KG1 (cell line): Measurements from ENCODE around the gene CRTC2.
"Not testable (repeated sequence)": the region's sequence is repeated elsewhere in the genome, so short reads cannot be mapped to it uniquely, and the experiment has no call there.

ENCODE experiments used
- DNase-seq: peaks from one replicate; lab custom pipeline; 2025; lab: John Stamatoyannopoulos, UW

CRTC2 gene, protein sequence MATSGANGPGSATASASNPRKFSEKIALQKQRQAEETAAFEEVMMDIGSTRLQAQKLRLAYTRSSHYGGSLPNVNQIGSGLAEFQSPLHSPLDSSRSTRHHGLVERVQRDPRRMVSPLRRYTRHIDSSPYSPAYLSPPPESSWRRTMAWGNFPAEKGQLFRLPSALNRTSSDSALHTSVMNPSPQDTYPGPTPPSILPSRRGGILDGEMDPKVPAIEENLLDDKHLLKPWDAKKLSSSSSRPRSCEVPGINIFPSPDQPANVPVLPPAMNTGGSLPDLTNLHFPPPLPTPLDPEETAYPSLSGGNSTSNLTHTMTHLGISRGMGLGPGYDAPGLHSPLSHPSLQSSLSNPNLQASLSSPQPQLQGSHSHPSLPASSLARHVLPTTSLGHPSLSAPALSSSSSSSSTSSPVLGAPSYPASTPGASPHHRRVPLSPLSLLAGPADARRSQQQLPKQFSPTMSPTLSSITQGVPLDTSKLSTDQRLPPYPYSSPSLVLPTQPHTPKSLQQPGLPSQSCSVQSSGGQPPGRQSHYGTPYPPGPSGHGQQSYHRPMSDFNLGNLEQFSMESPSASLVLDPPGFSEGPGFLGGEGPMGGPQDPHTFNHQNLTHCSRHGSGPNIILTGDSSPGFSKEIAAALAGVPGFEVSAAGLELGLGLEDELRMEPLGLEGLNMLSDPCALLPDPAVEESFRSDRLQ

DNA sequence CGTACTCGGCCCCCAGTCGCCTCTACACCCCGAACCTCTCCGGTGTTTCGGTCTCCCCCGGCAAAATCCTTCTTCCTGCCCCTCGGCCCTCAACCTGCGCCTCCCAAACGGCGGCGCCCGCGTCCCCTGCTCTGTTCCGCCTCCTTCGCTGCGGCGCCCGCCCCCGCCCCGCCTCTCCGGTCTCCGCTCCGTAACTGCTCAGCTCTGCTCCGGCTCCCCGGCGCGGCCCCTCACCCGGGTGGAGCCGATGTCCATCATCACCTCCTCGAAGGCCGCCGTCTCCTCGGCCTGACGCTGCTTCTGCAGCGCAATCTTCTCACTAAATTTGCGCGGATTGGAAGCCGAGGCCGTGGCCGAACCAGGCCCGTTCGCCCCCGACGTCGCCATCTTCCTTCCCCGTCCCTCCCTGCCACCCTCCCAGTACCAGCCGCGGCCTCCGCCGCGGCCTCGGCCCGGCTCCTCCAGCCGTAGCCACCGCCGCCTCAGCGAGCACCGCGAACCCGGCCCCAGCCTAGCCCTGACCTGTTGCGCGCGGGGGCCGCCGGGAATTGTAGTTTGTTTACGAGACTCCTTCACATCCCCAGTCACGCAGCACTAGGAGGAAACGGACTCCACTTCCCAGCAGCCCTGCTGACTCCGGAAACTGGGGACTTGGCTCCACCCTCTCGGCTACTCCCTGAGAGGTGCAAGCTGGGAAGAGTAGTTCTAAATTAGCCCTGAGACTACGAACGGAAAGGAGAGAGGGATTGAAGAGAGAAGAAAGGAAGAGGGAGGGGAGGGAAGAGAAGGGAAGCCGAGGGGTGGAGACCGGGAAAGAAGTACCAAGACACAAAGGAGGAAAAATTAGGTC lies at the start of gene CRTC2:
CRTC2 (minus strand) TSS at position 502 of the 850 bp plus-strand sequence; CDS start at position 387, 115 bp downstream.
- DNase-seq, result peak; percentile 93

DNA sequence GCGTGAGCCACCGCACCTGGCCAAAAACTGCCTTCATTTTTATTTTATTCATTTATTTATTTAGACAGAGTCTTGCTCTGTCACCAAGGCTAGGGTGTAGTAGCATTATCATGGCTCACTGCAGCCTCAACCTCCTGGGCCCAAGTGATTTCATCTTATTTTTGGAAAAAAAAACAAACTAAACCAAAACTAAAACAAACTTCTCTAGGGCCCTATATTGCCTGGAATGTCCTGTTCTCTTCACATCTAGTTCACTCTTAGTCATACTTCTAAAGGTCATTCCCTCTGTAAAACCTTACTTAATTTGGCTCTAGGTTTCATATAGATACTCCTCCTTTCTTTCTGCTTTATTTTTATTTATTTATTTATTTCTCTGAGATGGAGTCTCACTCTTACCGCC lies 47.7 kb upstream of the CRTC2 start:
- DNase-seq, result no peak

DNA sequence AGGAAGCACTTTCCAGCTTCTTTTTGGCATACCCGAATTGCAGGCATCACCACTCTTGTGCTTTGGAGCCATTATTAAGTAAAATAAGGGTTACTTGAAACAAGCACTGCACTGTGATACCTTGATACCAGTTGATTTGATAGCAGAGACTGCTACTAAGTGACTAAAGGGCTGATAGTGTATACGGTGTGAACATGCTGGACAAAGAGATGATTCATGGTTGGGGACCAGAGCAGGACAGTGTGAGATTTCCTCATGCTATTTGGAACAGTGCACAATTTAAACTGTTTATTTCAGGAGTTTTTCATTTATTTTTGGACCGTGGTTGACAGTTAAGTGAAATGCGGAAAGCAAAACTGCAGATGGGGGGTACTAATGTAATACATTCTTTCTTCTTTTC lies 42.0 kb upstream of the CRTC2 start:
- no peak for DNase-seq

DNA sequence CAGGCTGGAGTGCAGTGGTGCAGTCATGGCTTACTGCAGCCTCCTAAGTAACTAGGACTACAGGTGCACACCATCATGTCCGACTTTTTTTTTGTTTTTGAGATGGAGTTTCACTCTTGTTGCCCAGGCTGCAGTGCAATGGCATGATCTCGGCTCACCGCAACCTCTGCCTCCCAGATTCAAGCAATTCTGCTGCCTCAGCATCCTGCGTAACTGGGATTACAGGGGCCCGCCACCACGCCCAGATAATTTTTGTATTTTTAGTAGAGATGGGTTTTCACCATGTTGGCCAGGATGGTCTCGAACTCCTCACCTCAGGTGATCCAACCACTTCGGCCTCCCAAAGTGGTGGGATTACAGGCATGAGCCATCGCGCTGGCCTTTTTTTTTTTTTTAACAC lies 38.5 kb upstream of the CRTC2 start:
- not testable (repeated sequence) for DNase-seq

DNA sequence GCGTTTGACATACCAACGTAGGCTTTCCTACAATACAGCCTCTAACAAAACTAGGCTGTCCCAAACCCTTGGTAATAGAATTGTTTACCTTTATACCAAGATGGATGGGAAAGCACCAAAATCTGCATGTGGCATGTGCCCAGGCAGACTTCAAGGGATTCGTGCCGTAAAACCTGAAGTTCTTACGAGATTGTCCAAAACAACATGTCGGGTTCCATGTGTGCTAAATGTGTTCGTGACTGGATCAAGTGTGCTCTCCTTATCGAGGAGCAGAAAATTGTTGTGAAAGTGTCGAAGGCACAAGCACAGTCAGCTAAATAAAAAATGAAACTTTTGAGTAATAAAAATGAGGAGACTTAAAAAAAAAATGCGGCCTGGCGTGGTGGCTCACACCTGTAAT lies 37.2 kb upstream of the CRTC2 start:
- no peak for DNase-seq

DNA sequence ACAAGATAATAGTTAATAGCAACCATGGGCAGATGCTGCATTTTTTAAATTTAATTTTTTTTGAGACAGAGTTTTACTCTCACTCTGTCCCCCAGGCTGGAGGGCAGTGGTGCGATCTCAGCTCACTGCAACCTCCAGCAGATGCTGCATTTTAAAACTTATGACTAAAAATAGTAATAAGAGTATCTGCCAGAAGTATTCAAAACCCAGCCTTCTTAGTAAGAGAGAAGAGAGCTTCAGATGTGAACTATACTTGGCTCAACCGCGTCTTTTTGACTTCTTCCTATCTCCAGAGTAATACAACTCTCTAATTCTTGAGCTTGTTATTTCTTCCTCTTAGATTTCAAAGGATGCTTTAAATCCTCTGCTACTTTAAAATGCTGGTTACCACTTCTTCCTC lies 36.8 kb upstream of the CRTC2 start:
- DNase-seq, result no peak

DNA sequence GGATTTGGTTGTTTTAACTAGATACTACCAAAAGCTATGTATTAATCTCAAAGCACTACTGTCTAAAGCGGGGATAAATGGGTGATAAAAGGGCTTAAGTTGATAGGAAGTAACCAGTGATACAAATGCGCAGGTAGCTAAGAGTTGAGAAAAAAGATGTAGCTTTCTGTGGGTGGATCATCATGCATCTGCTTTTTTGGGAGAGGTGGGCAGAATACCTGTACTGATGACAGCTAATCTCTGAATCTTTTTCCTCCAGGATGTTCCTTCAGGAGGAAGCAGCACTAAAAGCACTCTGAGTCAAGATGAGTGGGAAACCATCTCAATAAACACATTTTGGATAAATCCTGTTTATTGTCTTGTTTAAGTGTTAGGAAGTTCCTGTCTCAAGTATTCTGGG lies 33.4 kb upstream of the CRTC2 start:
- no peak for DNase-seq

DNA sequence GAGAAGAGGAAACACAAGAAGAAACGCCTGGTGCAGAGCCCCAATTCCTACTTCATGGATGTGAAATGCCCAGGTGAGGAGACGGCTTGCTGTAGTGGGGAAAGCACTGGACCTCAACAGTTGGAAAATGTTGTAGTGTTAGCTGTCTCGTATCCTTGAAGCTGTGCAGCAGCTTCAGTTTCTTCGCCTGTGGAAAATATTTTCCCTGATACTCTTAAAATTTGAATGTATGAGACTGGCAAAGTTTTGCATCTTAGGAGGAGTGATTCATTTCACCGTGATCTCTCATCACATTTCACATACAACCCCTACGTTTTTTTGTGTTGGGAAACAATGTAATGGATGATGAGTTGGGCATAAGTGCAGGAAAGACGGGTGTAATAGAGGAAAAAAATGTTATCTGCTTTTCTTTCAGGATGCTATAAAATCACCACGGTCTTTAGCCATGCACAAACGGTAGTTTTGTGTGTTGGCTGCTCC lies 32.8 kb upstream of the CRTC2 start:
- no peak for DNase-seq

DNA sequence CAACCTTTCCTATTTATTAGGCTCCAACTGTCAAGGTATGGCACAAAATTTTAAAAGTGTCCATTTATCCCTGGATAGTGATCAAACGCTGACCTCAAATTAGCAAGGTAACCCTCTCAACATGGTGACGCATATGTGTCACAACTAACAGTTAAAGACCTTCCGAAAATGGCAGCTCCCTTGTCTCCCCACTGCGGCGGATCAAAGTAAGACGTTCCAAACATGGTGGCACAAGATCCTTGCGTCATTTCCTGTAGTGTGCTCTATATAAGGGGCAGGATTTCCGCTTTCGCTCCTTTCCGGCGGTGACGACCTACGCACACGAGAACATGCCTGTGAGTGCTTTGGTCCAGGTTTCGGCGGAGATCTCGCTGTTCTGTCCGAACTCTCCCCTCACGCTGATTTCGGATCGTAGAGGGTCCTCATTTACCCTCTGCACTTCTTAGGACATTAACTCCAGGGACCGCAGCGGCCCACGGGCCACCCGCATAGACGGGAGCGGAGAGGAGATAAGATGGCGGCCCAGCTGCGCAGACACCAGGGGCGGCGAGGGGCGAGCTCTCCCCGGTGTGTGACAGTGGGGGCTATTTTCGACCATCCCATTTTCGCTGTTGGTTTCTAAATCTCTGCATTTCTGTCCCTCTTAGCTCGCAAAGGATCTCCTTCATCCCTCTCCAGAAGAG lies 32.2 kb upstream of the CRTC2 start, which contains the start of gene RPS27:
RPS27 (plus strand) TSS at position 295 of the 683 bp plus-strand sequence; CDS start at position 330, 35 bp downstream.
- peak; percentile 98 for DNase-seq

DNA sequence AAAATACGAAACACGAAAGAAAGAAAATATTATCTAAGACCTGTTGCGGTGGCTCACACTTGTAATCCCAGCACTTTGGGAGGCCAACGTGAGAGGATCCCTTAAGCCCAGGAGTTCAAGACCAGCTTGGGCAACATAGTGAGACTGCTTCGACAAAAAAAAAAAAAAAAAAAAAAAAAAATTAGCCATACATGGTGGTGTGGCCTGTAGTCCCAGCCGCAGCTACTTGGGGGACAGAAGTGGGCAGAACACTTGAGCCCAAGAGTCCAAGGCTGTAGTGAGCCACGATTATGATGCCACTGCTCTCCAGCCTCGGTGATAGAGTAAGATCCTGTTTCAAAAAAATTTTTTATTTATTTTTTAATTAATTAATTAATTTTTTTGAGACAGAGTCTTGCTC lies 29.2 kb upstream of the CRTC2 start:
- no peak for DNase-seq

DNA sequence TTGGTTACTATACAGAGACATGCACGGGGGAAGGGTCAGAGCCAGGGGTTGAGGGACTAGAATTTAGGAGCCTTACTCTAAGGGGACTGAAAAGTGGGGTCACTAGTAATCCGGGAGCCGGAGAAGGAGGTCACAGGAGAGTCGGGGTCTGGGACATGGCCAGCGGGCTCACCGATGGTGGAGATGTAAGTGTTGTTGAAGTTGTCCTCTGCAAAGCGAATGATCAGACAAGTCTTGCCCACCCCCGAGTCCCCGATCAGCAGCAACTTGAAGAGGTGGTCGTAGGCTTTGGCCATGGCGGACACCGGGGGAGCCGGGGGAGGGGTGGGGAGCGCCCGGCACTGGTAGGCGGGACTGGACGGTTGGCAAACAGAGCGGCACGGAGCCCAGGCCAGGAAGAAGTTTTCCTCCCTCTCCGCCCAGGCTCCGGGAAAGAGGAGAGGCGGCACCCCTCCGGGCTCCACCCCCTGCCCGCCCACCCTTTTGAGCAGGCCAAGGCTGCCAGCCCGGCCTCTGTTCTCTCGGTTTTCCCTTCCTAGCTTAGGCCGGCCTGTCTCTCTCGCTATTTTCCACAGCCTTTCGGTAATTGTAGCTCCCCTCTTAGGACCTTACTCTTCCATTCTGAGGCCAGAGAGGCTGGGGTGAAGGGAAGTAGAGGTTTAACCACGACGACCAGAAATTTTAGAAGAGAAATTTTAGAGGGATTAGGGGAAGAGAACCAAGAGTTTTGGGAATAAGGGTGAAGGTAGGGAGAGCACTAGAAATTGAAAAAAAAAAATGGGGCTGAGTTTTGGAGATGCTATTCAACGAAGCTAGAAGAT lies 27.7 kb upstream of the CRTC2 start, which contains the start of gene RAB13:
RAB13 (minus strand) TSS at position 399 of the 821 bp plus-strand sequence; CDS start at position 296, 103 bp downstream.
- no peak for DNase-seq

DNA sequence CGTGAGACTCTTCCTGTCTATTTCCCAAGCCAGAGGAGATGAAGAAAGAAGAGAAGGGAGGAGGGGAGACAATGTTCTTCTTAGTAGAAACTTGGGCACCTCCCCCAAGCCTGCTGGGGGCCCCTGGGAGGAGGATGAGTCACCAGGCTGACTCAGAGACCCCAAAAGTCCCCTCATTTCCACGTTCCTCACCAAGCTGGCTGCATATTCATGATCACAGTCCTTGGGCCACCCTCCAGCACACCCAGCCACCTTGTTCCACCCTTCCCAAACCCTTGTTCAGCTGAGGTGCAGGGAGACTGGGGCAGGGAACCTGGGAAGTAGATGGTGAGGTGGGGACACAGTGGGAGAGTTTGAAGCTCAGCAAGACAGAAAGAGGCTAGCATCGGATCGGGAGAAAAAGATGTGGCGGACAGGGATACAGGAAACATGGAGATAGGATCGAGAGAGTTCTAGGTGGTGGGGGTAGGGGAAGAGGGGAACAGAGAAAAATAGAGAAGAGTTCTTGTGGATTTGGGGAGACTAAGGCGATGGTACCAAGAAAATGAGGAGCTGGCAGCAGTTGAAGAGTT lies 27.0 kb upstream of the CRTC2 start:
- no peak for DNase-seq

DNA sequence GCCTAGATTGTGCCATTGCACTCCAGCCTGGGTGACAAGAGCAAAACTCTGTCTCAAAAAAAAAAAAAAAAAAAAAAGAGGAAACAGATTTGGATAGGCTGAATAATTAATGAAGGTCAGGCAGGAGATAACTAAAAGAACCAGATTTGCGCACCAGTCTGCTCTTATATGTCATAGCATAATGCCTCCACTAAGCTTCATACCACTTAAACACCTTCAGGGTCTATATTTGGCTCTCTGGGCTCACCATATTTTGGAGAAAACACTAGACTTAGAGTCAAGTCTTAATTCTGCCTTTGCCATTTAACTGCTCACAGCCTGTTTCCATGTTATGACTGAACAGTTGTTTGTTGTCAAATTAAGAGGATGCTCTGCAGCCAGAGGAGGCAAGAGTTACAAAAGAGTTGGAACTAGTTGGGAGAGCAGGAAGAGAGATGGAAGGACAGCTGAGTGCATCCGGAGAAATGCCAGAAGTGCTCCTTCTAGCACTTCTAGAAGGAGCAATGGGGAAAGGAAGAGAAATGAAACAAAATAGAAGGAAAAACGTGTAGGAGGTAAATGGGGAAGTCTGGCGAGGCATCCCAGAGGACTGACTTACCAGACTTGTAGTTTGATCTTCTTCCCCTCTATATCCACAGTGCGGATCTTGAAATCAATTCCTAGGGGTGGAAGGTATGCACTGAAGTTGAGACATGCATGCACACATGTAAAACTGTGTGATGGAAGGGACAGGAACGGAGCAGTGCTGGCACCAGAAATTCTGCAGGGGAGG lies 25.9 kb upstream of the CRTC2 start:
- no peak for DNase-seq

DNA sequence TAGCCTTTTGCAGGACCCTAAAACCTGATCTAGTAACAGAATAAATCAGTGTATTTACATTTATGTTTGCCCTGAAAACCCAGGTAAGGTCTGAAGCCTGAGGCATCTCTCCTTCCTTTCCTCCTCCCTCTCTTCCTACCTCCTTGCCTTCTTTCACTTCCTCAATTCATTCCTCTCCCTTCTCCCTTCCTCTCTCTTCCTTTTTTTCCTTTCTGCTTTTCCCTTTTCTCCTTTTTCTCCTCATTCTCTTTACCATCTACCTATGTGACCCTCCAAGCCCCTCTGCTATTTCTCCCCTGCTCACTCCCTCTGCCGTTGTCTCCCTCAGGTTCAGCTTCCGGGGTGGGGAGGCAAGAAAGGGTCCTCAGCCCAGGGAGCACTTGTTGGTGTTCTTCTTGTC lies 23.3 kb upstream of the CRTC2 start:
- not testable (repeated sequence) for DNase-seq

DNA sequence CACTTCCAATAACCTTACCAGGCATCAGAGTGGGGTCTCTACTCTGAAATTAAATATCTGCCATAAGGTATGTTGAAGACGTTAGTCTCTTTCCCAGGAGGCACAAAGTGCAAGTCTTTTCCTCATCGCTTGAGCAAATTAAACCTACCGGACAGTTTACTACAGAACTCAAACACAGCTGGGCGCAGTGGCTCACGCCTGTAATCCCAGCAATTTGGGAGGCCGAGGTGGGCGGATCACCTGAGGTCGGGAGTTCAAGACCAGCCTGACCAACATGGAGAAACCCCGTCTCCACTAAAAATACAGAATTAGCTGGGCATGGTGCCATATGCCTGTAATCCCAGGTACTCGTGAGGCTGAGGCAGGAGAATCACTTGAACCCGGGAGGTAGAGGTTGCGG lies 20.7 kb upstream of the CRTC2 start:
- not testable (repeated sequence) for DNase-seq

DNA sequence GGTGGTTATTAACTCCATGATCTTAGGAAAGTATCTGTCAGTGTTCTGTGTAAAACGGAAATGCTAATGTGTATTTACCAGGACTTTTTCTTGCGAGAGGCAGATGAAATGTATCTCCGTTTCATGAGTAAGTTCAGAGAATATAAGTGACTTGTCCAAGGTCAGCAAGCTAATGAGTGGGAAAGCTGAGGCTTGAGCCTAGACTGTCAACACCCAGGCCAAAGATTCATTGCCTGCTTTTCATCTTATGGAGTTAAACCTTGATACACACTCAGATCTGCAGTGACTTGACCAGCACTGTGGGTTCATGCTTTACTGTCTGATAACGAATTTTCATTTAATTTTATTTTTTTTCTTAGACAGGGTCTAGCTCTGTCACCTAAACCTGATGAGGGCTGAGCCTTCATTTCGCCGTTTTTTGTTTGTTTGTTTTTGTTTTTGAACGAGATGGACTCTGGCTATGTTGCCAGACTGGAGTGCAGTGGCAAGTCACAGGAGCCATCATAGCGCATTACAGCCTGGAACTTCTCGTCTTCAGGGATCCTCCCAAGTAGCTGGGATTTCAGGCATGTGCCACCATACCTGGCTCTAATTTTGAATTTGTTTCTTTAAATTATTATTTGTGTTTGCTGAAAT lies 20.0 kb upstream of the CRTC2 start:
- DNase-seq, result no peak

DNA sequence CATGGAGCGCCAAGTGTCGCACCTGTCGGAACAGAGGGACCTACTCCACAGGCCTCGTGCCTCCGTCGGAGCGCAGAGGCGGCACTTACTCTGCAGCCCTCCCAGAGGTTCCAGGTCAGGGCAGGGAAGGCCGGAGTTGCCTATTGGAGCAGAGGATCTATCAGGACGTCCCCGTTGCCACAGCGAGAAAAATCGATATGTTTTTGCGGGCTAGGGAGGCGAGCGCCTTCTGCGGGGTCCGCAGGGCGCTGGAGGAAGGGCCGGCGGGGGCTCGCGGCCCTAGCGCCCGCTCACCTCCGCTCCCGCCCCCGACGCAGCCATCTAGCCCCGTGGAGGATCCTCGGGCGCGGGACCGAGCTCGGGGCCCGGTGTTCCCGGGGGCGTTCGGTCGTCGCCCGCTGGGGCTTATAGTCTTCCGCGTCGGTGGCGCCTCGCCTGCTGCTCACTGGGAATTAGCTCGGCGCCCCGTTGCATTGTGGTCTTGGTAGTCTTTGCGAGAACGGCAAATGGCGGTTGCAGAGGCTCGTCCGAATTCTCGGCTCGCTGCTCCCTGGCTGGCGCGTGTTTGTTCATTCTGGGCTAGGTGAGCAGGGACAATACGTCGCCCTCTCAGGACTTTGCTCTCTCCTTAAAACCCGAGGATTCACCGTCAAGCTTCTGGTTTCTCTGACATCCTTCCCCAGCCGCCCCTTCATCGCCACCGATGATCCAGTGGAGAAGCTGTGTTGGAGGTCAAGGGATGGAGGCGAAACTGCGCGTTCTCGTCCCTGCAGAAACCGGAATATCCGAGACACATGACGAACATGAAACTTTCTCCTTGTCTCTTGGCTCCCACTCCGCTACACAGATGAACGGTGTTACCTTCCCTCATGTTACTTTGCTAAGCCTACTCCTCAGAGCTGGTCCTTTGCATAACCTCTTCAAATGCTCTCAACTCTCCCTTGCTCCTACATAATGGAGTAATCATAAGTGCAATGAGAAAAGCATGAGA lies 19.1 kb upstream of the CRTC2 start, which contains the start of gene JTB:
JTB (minus strand) TSS at position 425 of the 991 bp plus-strand sequence; CDS start at position 3, 422 bp downstream.
- peak; percentile 90 for DNase-seq
